Panc1 (cell line): Measurements from ENCODE around the gene GPR156. TPM values are rescaled to one million over a fixed set of nuclear protein-coding genes. Genes with fewer than 3 reads are reported as not detected.

ENCODE experiments used
- ATAC-seq: fragments of 200-7000 bp; cut with Tn5 transposase; 2 replicates; pipeline ENCODE4 v1.9.1; 2020; ENCODE audit warnings: mild to moderate bottlenecking, moderate library complexity
- BruUV-seq: library from RNA; stranded (reverse); fragments of 400-500 nt; replicated peaks from 2 replicates; lab custom pipeline; 2021; lab: Mats Ljungman, UMichigan
- CTCF ChIA-PET: fragments of 300-600 bp; sonication (Branson Sonifier 250); formaldehyde crosslinking; loops from one replicate; lab custom pipeline; 2022; ENCODE audit warnings: antibody characterized with exemption; lab: Charles Lee
- POLR2A ChIA-PET: fragments of 300-600 bp; sonication (Branson Sonifier 250); formaldehyde crosslinking; loops from one replicate; lab custom pipeline; 2022; ENCODE audit warnings: antibody characterized with exemption; lab: Charles Lee
- DNase-seq: peaks from one replicate; pipeline ENCODE4 v3.0.0-alpha.2; 2010; ENCODE audit warnings: low read depth, low spot score
- H3K27ac ChIP-seq: 2 replicates; pipeline ENCODE4 v1.5.1; 2011; ENCODE audit warnings: mild to moderate bottlenecking, low read length, inconsistent platforms
- H3K27me3 ChIP-seq: fragments of 200-500 bp; sonication (Bioruptor generic); 2 replicates; pipeline ENCODE4 v1.6.0; 2014; ENCODE audit warnings: low read length, inconsistent platforms; ENCODE audit not compliant: control insufficient read depth, insufficient read depth
- H3K36me3 ChIP-seq: fragments of 200-500 bp; sonication (Bioruptor generic); 2 replicates; pipeline ENCODE4 v1.5.1; 2014; ENCODE audit warnings: inconsistent platforms, mild to moderate bottlenecking, low read length, moderate library complexity; ENCODE audit not compliant: control insufficient read depth, insufficient read depth
- H3K4me1 ChIP-seq: 2 replicates; pipeline ENCODE4 v1.5.1; 2011; ENCODE audit warnings: inconsistent platforms, mild to moderate bottlenecking, low read length, moderate library complexity; ENCODE audit not compliant: control insufficient read depth, insufficient read depth
- H3K4me3 ChIP-seq, 2 experiments: 2 replicates each; pipeline ENCODE4 v1.5.1; 2011 to 2012; ENCODE audit warnings: low read depth in 2 of 2, low read length in 2 of 2, mild to moderate bottlenecking in 2 of 2, inconsistent platforms in 1 of 2, moderate library complexity in 1 of 2
- H3K9me3 ChIP-seq: fragments of 200-500 bp; sonication (Bioruptor generic); 2 replicates; pipeline ENCODE4 v1.5.1; 2014; ENCODE audit warnings: low read depth, mild to moderate bottlenecking, inconsistent platforms, low read length, moderate library complexity; ENCODE audit not compliant: control insufficient read depth, insufficient read depth
- POLR2AphosphoS5 ChIP-seq: IDR thresholded peaks from 2 replicates; pipeline ENCODE4 v1.6.1; 2012; ENCODE audit warnings: mild to moderate bottlenecking, low read depth, low read length, moderate library complexity
- REST ChIP-seq, 2 experiments: IDR thresholded peaks; 2 replicates each; pipeline ENCODE4 v1.6.1; 2011 to 2012; ENCODE audit warnings: low read depth in 2 of 2, control low read depth in 1 of 2, low read length in 1 of 2, mild to moderate bottlenecking in 1 of 2, moderate library complexity in 1 of 2; ENCODE audit not compliant: insufficient read depth in 1 of 2
- SIN3A ChIP-seq: IDR thresholded peaks from 2 replicates; pipeline ENCODE4 v1.6.1; 2012; ENCODE audit warnings: low read depth, mild to moderate bottlenecking, low read length, moderate library complexity, borderline replicate concordance; ENCODE audit not compliant: insufficient read depth
- TCF7L2 ChIP-seq: IDR thresholded peaks from 2 replicates; pipeline ENCODE4 v1.6.1; 2011; ENCODE audit warnings: mild to moderate bottlenecking, low read depth, low read length, inconsistent platforms
- in situ Hi-C: cut with HindIII; loops from 2 replicates; pipeline ENCODE4 v1.10.0; 2016; ENCODE audit warnings: low sequenced_read_pairs, low pct_unique_long_range_greater_than_20kb
- intact Hi-C: fragments of 100-400 bp; cut with micrococcal nuclease; formaldehyde crosslinking; loops from one replicate; pipeline ENCODE4 v1.10.0; 2022; ENCODE audit not compliant: unreplicated experiment
- total RNA-seq: library from RNA; stranded (reverse); gene quantifications from one replicate; pipeline ENCODE4 v1.2.1, GENCODE V29; 2021; ENCODE audit not compliant: unreplicated experiment
- TF ChIP-seq, protein P1 (sequence below): fragments of 450-650 bp; IDR thresholded peaks from 2 replicates; pipeline ENCODE4 v1.5.1; 2017; ENCODE audit warnings: mild to moderate bottlenecking

Gene GPR156
- total RNA-seq, 1 experiment from 2014 or later = 0.39 TPM

DNA sequence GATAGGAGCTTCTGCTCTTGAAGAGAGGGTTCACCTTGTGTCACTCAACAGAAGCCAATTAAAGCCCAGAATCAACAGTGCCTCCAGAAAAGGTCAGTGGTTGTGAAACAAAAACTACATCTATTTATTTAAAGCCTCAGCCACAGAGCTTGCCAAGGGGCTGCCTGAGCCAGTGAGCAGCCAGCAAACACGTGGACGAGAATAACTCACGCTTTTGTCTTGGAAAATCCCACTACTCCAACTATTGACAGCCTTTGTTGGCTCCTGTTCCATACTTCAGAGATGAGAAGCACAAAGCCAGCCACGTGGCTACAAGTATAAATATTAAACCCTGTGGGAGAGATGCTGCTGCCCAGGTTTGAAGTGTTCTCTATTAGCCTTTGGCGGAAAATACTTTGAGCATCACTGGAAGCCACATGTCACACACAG, 10.3 kb downstream of the GPR156 start:
- ATAC-seq (no peak), DNase-seq (no peak)
- Histone ChIP-seq H3K27ac (no peak overlapping the region), H3K36me3 (no peaks in the 10 kb centered on the region), H3K27me3 (peaks cover 11% of the 10 kb centered on the region), H3K9me3 (no peaks in the 10 kb centered on the region), H3K4me1 (no peaks in the 10 kb centered on the region), H3K4me3 (no peak overlapping the region)
- TF ChIP-seq, protein P1, sequence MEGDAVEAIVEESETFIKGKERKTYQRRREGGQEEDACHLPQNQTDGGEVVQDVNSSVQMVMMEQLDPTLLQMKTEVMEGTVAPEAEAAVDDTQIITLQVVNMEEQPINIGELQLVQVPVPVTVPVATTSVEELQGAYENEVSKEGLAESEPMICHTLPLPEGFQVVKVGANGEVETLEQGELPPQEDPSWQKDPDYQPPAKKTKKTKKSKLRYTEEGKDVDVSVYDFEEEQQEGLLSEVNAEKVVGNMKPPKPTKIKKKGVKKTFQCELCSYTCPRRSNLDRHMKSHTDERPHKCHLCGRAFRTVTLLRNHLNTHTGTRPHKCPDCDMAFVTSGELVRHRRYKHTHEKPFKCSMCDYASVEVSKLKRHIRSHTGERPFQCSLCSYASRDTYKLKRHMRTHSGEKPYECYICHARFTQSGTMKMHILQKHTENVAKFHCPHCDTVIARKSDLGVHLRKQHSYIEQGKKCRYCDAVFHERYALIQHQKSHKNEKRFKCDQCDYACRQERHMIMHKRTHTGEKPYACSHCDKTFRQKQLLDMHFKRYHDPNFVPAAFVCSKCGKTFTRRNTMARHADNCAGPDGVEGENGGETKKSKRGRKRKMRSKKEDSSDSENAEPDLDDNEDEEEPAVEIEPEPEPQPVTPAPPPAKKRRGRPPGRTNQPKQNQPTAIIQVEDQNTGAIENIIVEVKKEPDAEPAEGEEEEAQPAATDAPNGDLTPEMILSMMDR = no peak
- TF ChIP-seq TCF7L2 (no peak), REST (IDR thresholded peaks at IDR 0.05; ENCODE audit: insufficient read depth in 1 of 2, low read depth in 2 of 2, low read length in 1 of 2) (no peak), SIN3A (no peak), POLR2AphosphoS5 (no peak)
- ChIA-PET CTCF (interaction anchor here (0.5 kb wide), 1 partner anchor 76 kb away, joined by 4 read pairs; no protein-coding TSS in a partner anchor), POLR2A (no interaction called here)
- intact Hi-C loops = no loop called here
- no TSS peak for BruUV-seq
- in situ Hi-C loops = no loop called here

GRCh38 chr3:120272286-120272685, 12.7 kb downstream of the GPR156 start:
- H3K4me3 ChIP-seq = no peak overlapping the region
- H3K27ac ChIP-seq = no peak overlapping the region
- BruUV-seq = no TSS peak
- H3K4me1 ChIP-seq = no peaks in the 10 kb centered on the region
- intact Hi-C loops (no loop called here), in situ Hi-C loops (no loop called here)
- CTCF ChIA-PET = no interaction called here
- POLR2A ChIA-PET = no interaction called here
- TF ChIP-seq, protein P1 = no peak
- TF ChIP-seq POLR2AphosphoS5 (no peak), REST (IDR thresholded peaks at IDR 0.05; ENCODE audit: insufficient read depth in 1 of 2, low read depth in 2 of 2, low read length in 1 of 2) (no peak), TCF7L2 (no peak), SIN3A (no peak)
- no peak for DNase-seq
- H3K27me3 ChIP-seq = peaks cover 14% of the 10 kb centered on the region
- H3K9me3 ChIP-seq = no peaks in the 10 kb centered on the region
- no peak for ATAC-seq
- H3K36me3 ChIP-seq = no peaks in the 10 kb centered on the region
